A375 (cell line): ENCODE data around the gene MED8. TPM values are rescaled to one million over a fixed set of nuclear protein-coding genes. Genes with fewer than 3 reads are reported as not detected.

Experiments
- total RNA-seq: library from RNA; depleted of rRNA; stranded (reverse); fragments of >200 nt; shearing (Covaris generic); gene quantifications from 2 replicates; pipeline ENCODE4 v1.2.3, GENCODE V29; 2014; rRNA removed

The MED8 gene, protein sequence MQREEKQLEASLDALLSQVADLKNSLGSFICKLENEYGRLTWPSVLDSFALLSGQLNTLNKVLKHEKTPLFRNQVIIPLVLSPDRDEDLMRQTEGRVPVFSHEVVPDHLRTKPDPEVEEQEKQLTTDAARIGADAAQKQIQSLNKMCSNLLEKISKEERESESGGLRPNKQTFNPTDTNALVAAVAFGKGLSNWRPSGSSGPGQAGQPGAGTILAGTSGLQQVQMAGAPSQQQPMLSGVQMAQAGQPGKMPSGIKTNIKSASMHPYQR
- total RNA-seq: 70.4 and 73.0 TPM in 2 replicates

DNA sequence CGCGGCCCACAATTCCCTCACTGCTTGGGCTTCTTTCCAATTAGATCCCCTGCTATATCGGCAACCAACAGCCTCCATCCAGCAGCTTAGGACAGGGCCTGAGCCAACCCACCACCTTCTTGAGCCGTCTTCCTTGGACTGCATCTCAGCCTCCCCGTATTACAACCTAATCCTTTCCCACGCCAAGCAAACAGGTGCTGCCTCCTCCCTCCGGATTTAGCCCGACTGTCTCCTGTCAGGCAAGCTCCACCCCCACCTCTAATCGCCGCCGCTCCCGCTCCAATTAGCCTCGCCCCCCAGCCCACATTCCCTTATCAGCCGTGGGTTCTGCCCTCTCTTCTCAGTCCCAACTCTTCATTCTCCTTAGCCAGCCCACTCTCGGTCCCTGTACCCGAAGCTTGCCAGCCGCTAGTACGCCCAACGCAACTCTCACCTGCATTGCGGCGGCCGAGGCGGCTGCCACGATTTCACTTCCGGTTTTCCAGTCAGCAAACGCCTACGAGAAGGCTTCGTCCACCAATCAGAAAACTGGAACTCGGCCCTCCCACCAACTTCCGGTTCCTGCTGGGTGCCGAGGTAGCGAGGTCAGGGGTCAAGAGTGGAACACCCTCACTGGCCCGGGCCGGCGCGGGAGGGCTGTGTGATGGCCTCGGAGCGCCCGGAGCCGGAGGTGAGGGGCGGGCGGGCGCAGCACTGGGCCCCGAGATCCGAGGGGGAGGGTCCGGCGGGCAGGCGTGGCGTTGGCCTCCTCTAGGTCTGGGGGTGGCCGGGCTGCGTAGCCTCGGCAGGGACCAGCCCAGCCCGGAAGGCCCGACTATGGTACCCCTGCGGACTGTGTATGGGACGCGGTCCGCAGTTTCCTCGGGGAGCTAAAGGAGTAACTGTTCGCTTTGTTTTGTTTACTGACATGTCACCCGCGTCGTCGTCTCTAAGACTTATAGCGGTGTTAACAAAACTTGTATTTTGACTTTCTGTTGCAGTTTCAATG is at the start of gene MED8, which contains the start of gene SZT2:
Gene MED8, minus strand, starts transcription at position 475 of the 988 bp plus-strand sequence. Its CDS starts 36 bp downstream, at position 439.
Gene SZT2, plus strand, starts transcription at position 574 of the 988 bp plus-strand sequence. Its CDS starts 70 bp downstream, at position 644.

DNA sequence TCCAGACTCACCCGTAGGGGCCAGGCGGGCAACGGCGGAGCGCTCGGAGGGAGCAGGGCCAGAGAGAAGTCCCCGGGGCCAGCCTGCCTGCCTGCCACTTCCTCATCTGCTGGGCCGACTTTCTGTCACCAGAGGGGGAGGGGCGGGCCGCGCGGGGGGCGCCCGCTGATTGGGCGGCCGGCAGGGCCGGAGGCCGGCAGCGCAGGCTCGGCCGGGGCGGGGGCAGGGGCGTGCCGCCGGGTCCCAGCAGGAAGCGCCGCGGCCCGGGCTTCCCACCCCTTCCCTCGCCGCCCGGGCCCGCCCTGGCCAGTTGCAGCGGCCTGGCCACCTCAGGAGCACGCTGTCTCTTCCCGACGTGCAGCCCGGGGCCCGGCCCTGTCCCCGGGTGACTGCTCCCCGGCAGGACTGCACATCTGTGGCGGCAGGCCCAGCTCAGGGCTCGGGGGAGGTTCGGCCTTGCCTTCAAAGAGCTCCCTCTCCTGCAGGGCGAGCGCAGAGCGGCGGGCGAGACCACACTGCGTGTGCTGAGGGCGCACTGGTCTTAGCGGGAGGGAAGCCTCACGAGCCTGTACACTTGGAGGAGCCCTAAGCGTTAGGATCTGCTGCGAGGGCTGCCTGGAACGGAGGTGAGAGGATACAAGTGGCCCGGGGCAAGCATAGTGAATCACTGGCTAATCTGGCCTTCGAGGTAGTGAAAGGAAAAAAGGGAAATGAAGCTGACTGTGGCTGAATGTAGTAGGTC is 21.5 kb downstream of the MED8 start, which contains the start of gene ELOVL1:
Gene ELOVL1, minus strand, starts transcription at position 108 of the 742 bp plus-strand sequence. CDS start 2,402 bp downstream, outside the sequence.

DNA sequence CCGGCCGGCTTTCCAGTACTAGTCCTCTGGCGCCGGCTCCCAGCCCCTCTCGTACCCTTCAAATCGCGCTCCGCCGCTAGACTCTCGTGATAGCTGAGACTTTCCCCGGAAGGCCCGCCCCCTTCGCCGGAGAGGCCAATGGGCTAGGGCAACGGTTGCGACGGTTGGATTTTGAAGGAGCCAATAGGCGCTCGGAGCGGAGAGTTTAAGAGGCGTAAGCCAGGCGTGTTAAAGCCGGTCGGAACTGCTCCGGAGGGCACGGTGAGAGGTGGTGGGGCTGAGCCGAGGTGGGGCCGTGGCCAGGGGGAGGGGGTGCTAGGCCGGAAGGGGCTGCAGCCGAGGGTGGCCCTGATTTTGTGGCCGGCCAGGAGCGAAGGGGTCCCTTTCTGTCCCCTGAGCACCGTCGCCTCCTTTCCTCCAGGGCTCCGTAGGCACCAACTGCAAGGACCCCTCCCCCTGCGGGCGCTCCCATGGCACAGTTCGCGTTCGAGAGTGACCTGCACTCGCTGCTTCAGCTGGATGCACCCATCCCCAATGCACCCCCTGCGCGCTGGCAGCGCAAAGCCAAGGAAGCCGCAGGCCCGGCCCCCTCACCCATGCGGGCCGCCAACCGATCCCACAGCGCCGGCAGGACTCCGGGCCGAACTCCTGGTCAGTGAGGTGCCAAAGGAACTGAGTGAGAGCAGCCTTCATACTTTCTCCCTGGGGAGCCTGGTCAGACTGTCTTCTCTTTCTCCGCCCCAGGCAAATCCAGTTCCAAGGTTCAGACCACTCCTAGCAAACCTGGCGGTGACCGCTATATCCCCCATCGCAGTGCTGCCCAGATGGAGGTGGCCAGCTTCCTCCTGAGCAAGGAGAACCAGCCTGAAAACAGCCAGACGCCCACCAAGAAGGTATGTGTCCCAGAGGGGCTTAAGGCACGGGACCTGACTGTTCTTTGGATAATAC is 30.6 kb downstream of the MED8 start, which contains the start of gene CDC20:
Gene CDC20, plus strand, starts transcription at position 236 of the 948 bp plus-strand sequence. Its CDS starts 235 bp downstream, at position 471.

DNA sequence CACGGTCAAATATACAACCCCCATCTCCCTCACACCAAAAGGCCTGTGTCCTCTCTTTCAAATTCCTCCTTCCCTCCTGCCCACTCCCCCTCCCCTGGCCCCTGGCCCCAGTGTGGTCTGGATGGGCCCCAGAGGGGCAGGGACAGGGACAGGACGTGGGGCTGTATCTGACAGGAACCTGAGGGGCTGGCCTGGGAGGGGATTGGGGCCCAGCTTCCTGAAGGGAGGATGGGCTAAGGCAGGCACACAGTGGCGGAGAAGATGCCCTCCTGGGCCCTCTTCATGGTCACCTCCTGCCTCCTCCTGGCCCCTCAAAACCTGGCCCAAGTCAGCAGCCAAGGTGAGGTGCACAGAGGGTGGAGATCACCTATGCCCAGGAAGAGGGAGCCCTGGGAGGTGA is 52.0 kb downstream of the MED8 start, which contains the start of gene MPL:
Gene MPL, plus strand, starts transcription at position 231 of the 400 bp plus-strand sequence. Its CDS starts 31 bp downstream, at position 262.

Other genes with a start within 250 kb of the MED8 start
- 322 and 328 TPM in 2 replicates for gene EBNA1BP2, start 217.5 kb downstream of the MED8 start, total RNA-seq
- 0.11 and 0.15 TPM in 2 replicates for gene CFAP57, start 217.5 kb downstream of the MED8 start, total RNA-seq
- gene TMEM125, start 119.8 kb downstream of the MED8 start, total RNA-seq: not detected in 2 replicates
- not detected in 2 replicates for gene C1orf210, start 104.2 kb downstream of the MED8 start, total RNA-seq
- 4.5 and 6.1 TPM in 2 replicates for gene TIE1, start 88.8 kb downstream of the MED8 start, total RNA-seq
- 1.7 TPM in 1 of 2 replicates, not detected in the other for gene MPL, start 52.0 kb downstream of the MED8 start, total RNA-seq
- 194 and 201 TPM in 2 replicates for gene CDC20, start 30.8 kb downstream of the MED8 start, total RNA-seq
- 47.2 and 57.5 TPM in 2 replicates for gene ELOVL1, start 21.8 kb downstream of the MED8 start, total RNA-seq
- 19.8 and 30.1 TPM in 2 replicates for gene SZT2, start 99 bp upstream of the MED8 start, total RNA-seq
- gene HYI, start 64.1 kb upstream of the MED8 start, total RNA-seq: 98.5 and 100.0 TPM in 2 replicates
- 48.7 and 58.2 TPM in 2 replicates for gene PTPRF, start 141.1 kb upstream of the MED8 start, total RNA-seq